Hepatocyte (in vitro differentiated cells): ENCODE data around the gene PARP1. TPM values are rescaled to one million over a fixed set of nuclear protein-coding genes. Genes with fewer than 3 reads are reported as not detected.

Experiments
- DNase-seq: peaks from one replicate; pipeline ENCODE4 v3.0.0-alpha.2; 2016; ENCODE audit warnings: low spot score
- H2AFZ ChIP-seq: fragments of 200-600 bp; sonication (generic); 2 replicates; pipeline ENCODE4 v1.6.0; 2016; ENCODE audit warnings: antibody characterized with exemption, mild to moderate bottlenecking
- H3K27ac ChIP-seq: fragments of 200-600 bp; sonication (generic); 2 replicates; pipeline ENCODE4 v1.5.1; 2016; ENCODE audit warnings: mild to moderate bottlenecking
- H3K27me3 ChIP-seq: fragments of 200-600 bp; sonication (generic); 2 replicates; pipeline ENCODE4 v1.6.1; 2016
- H3K36me3 ChIP-seq: fragments of 200-600 bp; sonication (generic); replicated peaks from 2 replicates; pipeline ENCODE4 v1.5.1; 2016; ENCODE audit warnings: low read depth; ENCODE audit not compliant: insufficient read depth
- H3K4me1 ChIP-seq: fragments of 200-600 bp; sonication (generic); 2 replicates; pipeline ENCODE4 v1.5.1; 2016; ENCODE audit warnings: mild to moderate bottlenecking, moderate library complexity; ENCODE audit not compliant: insufficient read depth
- H3K4me2 ChIP-seq: fragments of 200-600 bp; sonication (generic); 2 replicates; pipeline ENCODE4 v1.6.0; 2016
- H3K4me3 ChIP-seq: fragments of 200-600 bp; sonication (generic); 2 replicates; pipeline ENCODE4 v1.5.1; 2016; ENCODE audit warnings: mild to moderate bottlenecking
- H3K79me2 ChIP-seq: fragments of 200-600 bp; sonication (generic); 2 replicates; pipeline ENCODE4 v1.6.0; 2017; ENCODE audit warnings: mild to moderate bottlenecking
- H3K9me2 ChIP-seq: fragments of 200-600 bp; sonication (generic); replicated peaks from 2 replicates; pipeline ENCODE4 v1.6.0; 2017; ENCODE audit warnings: mild to moderate bottlenecking; ENCODE audit not compliant: insufficient read depth
- H3K9me3 ChIP-seq: fragments of 200-600 bp; sonication (generic); 2 replicates; pipeline ENCODE4 v1.5.1; 2016; ENCODE audit warnings: low read depth, mild to moderate bottlenecking
- H4K20me1 ChIP-seq: fragments of 200-600 bp; sonication (generic); 2 replicates; pipeline ENCODE4 v1.6.0; 2016; ENCODE audit warnings: mild to moderate bottlenecking; ENCODE audit not compliant: insufficient read depth, poor library complexity, severe bottlenecking
- EZH2 ChIP-seq: fragments of 200-600 bp; sonication (generic); IDR thresholded peaks from 2 replicates; pipeline ENCODE4 v1.6.1; 2016; ENCODE audit warnings: antibody characterized with exemption, mild to moderate bottlenecking, borderline replicate concordance
- EZH2phosphoT487 ChIP-seq: fragments of 200-600 bp; sonication (generic); IDR thresholded peaks from one replicate; pipeline ENCODE4 v1.6.1; 2018; ENCODE audit warnings: antibody characterized with exemption, mild to moderate bottlenecking, low read depth, moderate library complexity; ENCODE audit not compliant: unreplicated experiment, severe bottlenecking
- WGBS: methylation state at CpG from one replicate; pipeline ENCODE4 v1.1.6; 2016; ENCODE audit warnings: low lambda C conversion rate; ENCODE audit errors: missing lambda C conversion rate; 5-methylcytosine and 5-hydroxymethylcytosine counted together
- polyA plus RNA-seq: library from polyadenylated mRNA; unstranded; fragments of >200 nt; fragmentation: Nextera tagmentation; extraction: Ambion mirVana; gene quantifications from 2 replicates; pipeline ENCODE4 v1.2.1, GENCODE V29; 2016
- total RNA-seq: library from RNA; depleted of rRNA; stranded (reverse); fragments of >200 nt; gene quantifications from 2 replicates; pipeline ENCODE4 v1.2.3, GENCODE V29; 2014
- TF ChIP-seq, protein P1 (sequence below): fragments of 200-600 bp; sonication (generic); IDR thresholded peaks from 2 replicates; pipeline ENCODE4 v1.5.1; 2016; ENCODE audit warnings: antibody characterized with exemption, mild to moderate bottlenecking; ENCODE audit not compliant: poor library complexity

Gene PARP1
- total and polyA plus RNA-seq, 2 experiments from 2014 or later, result 59.7 to 93.0 TPM

DNA sequence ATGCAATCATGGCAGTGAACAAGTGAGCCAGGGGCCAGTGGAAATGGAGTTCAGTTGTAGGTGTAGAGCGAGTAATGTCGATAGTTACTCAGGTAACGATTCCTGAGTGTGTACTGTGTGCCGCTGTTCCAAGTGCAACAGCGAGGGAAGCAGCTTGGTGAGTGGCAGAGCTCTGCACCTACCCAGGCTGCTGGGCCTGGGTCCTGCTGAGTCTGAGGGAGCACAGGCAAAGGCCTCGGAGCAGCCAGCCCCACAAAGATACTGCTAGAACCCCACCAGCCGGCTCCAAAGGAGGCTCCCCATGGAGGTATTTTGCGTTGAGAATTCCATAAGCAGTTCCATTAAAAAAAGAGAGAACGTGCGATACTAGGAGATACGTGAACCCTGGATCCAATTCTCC lies 23.2 kb downstream of the PARP1 start:
- 95% methylated on average over 11 of the region's 11 CpGs for WGBS
- no peak overlapping the region for H3K27ac ChIP-seq
- TF ChIP-seq EZH2phosphoT487 (no peak), EZH2 (no peak)
- TF ChIP-seq, protein P1, sequence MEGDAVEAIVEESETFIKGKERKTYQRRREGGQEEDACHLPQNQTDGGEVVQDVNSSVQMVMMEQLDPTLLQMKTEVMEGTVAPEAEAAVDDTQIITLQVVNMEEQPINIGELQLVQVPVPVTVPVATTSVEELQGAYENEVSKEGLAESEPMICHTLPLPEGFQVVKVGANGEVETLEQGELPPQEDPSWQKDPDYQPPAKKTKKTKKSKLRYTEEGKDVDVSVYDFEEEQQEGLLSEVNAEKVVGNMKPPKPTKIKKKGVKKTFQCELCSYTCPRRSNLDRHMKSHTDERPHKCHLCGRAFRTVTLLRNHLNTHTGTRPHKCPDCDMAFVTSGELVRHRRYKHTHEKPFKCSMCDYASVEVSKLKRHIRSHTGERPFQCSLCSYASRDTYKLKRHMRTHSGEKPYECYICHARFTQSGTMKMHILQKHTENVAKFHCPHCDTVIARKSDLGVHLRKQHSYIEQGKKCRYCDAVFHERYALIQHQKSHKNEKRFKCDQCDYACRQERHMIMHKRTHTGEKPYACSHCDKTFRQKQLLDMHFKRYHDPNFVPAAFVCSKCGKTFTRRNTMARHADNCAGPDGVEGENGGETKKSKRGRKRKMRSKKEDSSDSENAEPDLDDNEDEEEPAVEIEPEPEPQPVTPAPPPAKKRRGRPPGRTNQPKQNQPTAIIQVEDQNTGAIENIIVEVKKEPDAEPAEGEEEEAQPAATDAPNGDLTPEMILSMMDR, result no peak
- H3K27me3 ChIP-seq, result no peaks in the 10 kb centered on the region
- H2AFZ ChIP-seq, result no peak overlapping the region
- no peak overlapping the region for H3K4me2 ChIP-seq
- no peaks in the 10 kb centered on the region for H3K36me3 ChIP-seq
- no peaks in the 10 kb centered on the region for H3K9me2 ChIP-seq
- no peaks in the 10 kb centered on the region for H3K79me2 ChIP-seq
- no peak for DNase-seq
- no peaks in the 10 kb centered on the region for H4K20me1 ChIP-seq
- no peaks in the 10 kb centered on the region for H3K9me3 ChIP-seq
- no peak overlapping the region for H3K4me3 ChIP-seq
- no peaks in the 10 kb centered on the region for H3K4me1 ChIP-seq

DNA sequence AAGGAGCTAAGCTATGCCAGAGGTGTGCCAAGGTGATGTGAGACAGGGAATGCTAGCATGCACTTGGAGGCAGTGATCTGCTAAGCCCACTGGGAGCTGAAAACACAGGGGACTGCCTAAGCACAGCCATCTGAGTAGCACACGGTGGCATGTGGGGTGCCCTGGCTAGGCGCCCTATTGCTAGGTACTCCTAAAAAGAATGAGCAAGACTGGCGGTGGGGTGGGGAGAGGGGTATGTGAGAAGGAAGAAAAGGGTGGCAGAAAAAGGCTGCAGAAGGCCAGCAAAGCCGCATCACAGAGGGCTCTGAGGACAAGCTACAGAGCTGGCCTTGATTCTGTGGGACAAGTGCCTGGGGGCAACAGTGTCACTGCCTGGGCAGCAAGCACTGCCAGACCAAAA lies 23.9 kb downstream of the PARP1 start:
- Histone ChIP-seq H3K36me3 (no peaks in the 10 kb centered on the region), H3K79me2 (no peaks in the 10 kb centered on the region), H3K9me2 (no peaks in the 10 kb centered on the region), H3K9me3 (no peaks in the 10 kb centered on the region), H4K20me1 (no peaks in the 10 kb centered on the region), H3K27me3 (no peaks in the 10 kb centered on the region), H3K4me2 (no peak overlapping the region), H3K4me3 (no peak overlapping the region), H3K4me1 (no peaks in the 10 kb centered on the region), H3K27ac (no peak overlapping the region), H2AFZ (no peak overlapping the region)
- TF ChIP-seq, protein P1, result no peak
- TF ChIP-seq EZH2, result no peak
- TF ChIP-seq EZH2phosphoT487, result no peak
- no peak for DNase-seq
- whole genome bisulfite sequencing, result 98% methylated on average over 4 of the region's 4 CpGs

DNA sequence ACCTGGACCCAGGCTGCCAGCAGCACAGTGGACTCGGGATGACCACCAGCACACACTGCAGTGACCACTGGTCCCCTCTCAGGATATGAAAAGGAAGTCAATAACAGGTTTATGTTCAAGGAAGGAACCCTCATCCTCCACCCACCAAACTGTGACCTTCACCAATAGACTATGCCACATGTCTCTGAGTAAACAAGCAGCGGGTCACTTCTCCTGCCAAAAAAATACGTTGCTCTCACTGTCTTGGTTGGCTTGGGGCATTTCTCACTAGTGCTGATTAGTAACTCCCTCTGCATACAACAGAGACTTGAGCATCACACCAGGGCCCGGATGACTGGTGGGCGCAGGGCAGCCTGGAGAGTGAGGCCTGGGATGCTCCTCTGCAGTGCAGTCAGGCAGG lies 25.9 kb downstream of the PARP1 start:
- Histone ChIP-seq H3K9me2 (no peaks in the 10 kb centered on the region), H2AFZ (no peak overlapping the region), H3K79me2 (no peaks in the 10 kb centered on the region), H3K4me2 (no peak overlapping the region), H3K4me1 (no peaks in the 10 kb centered on the region), H4K20me1 (no peaks in the 10 kb centered on the region), H3K36me3 (no peaks in the 10 kb centered on the region), H3K9me3 (no peaks in the 10 kb centered on the region), H3K4me3 (no peak overlapping the region), H3K27me3 (no peaks in the 10 kb centered on the region), H3K27ac (no peak overlapping the region)
- WGBS, result 93% methylated on average over 5 of the region's 5 CpGs
- no peak for TF ChIP-seq EZH2
- no peak for TF ChIP-seq EZH2phosphoT487
- TF ChIP-seq, protein P1, result no peak
- DNase-seq, result no peak
